ENCODE measurements around the gene ZCCHC24.

The ZCCHC24 gene

GRCh38 chr10:79397575-79398303 is 47.7 kb downstream of the ZCCHC24 start:
- no peak for DNase-seq (ENCODE audit: low read depth)

- DNase-seq (ENCODE audit: low read depth), result no peak
Observed at GRCh38 chr10:79397051-79397450, 48.4 kb downstream of the ZCCHC24 start.

GRCh38 chr10:79396520-79396919 is 48.9 kb downstream of the ZCCHC24 start:
- DNase-seq (ENCODE audit: low read depth), result no peak

- DNase-seq (ENCODE audit: low read depth), result no peak
Observed at GRCh38 chr10:79394664-79395063, 50.8 kb downstream of the ZCCHC24 start.

GRCh38 chr10:79393924-79394610 is 51.4 kb downstream of the ZCCHC24 start:
- no peak for DNase-seq (ENCODE audit: low read depth)

GRCh38 chr10:79393221-79393923 is 52.1 kb downstream of the ZCCHC24 start:
- DNase-seq (ENCODE audit: low read depth), result no peak

- DNase-seq (ENCODE audit: low read depth), result no peak
Observed at GRCh38 chr10:79392506-79393176, 52.8 kb downstream of the ZCCHC24 start.

- DNase-seq (ENCODE audit: low read depth), result no peak
Observed at GRCh38 chr10:79392020-79392398, 53.4 kb downstream of the ZCCHC24 start.

- no peak for DNase-seq (ENCODE audit: low read depth)
Observed at GRCh38 chr10:79391231-79392019, 54.0 kb downstream of the ZCCHC24 start.

- no peak for DNase-seq (ENCODE audit: low read depth)
Observed at GRCh38 chr10:79390551-79391229, 54.7 kb downstream of the ZCCHC24 start.

GRCh38 chr10:79390057-79390456 is 55.4 kb downstream of the ZCCHC24 start:
- DNase-seq (ENCODE audit: low read depth), result no peak

- DNase-seq (ENCODE audit: low read depth), result no peak
Observed at GRCh38 chr10:79387974-79388850, 57.2 kb downstream of the ZCCHC24 start.

GRCh38 chr10:79387466-79387973 is 57.9 kb downstream of the ZCCHC24 start:
- DNase-seq (ENCODE audit: low read depth), result no peak

- DNase-seq (ENCODE audit: low read depth), result no peak
Observed at GRCh38 chr10:79386637-79387465, 58.6 kb downstream of the ZCCHC24 start.

- DNase-seq (ENCODE audit: low read depth), result no peak
Observed at GRCh38 chr10:79385804-79386531, 59.5 kb downstream of the ZCCHC24 start.

- DNase-seq (ENCODE audit: low read depth), result no peak
Observed at GRCh38 chr10:79385392-79385795, 60.0 kb downstream of the ZCCHC24 start.

- no peak for DNase-seq (ENCODE audit: low read depth)
Observed at GRCh38 chr10:79384773-79385391, 60.5 kb downstream of the ZCCHC24 start.

Data from stimulated activated CD8-positive, alpha-beta memory T cell treated with anti-CD3 and anti-CD28 coated beads, Interleukin-15, amount 100 ng/mL, for 1 hour (primary cell).